Fibroblast of lung (primary cell): ENCODE data around the gene BTBD9.

Experiments
- CTCF ChIP-seq, 2 donors: IDR thresholded peaks in 1 of 2; conservative IDR thresholded peaks in 1 of 2; 1 replicate in 1 of 2; 2 replicates in 1 of 2; pipeline ENCODE4 v1.5.1; 2011 to 2012; ENCODE audit warnings: low read length in 2 of 2, control low read depth in 1 of 2, inconsistent platforms in 1 of 2, low read depth in 1 of 2, mild to moderate bottlenecking in 1 of 2
- EZH2 ChIP-seq: IDR thresholded peaks from 2 replicates; pipeline ENCODE4 v1.5.1; 2012; ENCODE audit warnings: low read length, control low read depth, mild to moderate bottlenecking; ENCODE audit errors: missing control alignments

- TF ChIP-seq EZH2 (no peak), CTCF (conservative IDR thresholded peaks at IDR 0.05 in 1 of 2, IDR thresholded peaks at IDR 0.05 in 1 of 2; ENCODE audit: low read depth in 1 of 2, low read length in 2 of 2) (no peak)
Measured at GRCh38 chr6:38495518-38495917, 144.2 kb downstream of the BTBD9 start.
